ENCODE measurements around the gene SP6.

DNA sequence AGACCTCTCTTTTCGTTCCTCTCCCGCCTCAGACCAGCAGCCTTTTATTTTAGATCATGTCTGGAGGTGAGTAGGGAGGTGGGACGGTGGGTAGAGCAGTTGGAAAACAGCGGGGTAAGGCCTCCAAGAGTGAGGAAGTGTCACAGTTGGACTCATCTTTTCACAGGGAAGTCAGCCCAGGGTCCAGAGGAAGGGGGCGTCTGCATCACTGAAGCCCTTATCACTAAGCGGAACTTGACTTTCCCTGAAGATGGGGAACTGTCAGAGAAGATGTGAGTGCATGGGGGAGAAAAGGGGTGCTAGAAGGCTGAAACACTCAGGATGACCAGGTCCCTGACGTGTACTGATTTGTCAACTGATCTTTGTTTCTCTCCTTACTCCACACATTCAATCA lies 19.0 kb downstream of the SP6 start:
- TF ChIP-seq, protein P1, sequence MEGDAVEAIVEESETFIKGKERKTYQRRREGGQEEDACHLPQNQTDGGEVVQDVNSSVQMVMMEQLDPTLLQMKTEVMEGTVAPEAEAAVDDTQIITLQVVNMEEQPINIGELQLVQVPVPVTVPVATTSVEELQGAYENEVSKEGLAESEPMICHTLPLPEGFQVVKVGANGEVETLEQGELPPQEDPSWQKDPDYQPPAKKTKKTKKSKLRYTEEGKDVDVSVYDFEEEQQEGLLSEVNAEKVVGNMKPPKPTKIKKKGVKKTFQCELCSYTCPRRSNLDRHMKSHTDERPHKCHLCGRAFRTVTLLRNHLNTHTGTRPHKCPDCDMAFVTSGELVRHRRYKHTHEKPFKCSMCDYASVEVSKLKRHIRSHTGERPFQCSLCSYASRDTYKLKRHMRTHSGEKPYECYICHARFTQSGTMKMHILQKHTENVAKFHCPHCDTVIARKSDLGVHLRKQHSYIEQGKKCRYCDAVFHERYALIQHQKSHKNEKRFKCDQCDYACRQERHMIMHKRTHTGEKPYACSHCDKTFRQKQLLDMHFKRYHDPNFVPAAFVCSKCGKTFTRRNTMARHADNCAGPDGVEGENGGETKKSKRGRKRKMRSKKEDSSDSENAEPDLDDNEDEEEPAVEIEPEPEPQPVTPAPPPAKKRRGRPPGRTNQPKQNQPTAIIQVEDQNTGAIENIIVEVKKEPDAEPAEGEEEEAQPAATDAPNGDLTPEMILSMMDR (conservative IDR thresholded peaks at IDR 0.05; ENCODE audit: low read depth, low read length) = no peak
- no peak for TF ChIP-seq EZH2phosphoT487 (IDR thresholded peaks at IDR 0.05; ENCODE audit: borderline replicate concordance, low read length)

All from PC-3 (cell line).